Measurements from ENCODE around the gene ENO4. TPM values are rescaled to one million over a fixed set of nuclear protein-coding genes. Genes with fewer than 3 reads are reported as not detected.

ENO4 gene
- total RNA-seq, 2 donors from 2014 or later = not detected

DNA sequence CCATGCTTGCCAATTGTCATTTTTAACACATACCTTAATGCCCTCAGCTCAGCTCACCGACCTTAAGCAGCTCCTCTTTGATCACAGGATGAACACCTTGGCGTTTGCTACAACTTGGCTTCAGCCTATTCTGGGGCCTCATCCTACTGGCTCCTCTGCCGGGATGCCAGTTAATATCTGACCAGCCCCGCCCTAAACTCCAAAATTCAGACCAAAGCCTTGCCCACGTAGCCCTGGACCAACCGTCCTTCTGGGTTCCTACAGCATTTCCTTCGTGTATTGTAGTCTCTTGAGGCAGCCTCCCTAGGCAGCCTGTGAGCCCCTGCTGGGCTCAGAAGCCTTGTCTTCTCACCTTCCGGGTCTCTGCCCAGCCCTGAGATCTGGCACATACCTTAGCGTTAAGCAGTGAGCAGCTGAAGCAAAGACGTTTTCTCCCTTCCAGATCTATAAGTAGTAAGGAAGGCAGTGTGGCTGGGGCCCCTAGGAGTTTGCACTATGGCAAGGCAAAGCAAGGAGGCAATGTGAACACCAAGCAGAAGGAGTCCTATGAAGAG, 836 bp downstream of the ENO4 start:
- TF ChIP-seq, protein P1, sequence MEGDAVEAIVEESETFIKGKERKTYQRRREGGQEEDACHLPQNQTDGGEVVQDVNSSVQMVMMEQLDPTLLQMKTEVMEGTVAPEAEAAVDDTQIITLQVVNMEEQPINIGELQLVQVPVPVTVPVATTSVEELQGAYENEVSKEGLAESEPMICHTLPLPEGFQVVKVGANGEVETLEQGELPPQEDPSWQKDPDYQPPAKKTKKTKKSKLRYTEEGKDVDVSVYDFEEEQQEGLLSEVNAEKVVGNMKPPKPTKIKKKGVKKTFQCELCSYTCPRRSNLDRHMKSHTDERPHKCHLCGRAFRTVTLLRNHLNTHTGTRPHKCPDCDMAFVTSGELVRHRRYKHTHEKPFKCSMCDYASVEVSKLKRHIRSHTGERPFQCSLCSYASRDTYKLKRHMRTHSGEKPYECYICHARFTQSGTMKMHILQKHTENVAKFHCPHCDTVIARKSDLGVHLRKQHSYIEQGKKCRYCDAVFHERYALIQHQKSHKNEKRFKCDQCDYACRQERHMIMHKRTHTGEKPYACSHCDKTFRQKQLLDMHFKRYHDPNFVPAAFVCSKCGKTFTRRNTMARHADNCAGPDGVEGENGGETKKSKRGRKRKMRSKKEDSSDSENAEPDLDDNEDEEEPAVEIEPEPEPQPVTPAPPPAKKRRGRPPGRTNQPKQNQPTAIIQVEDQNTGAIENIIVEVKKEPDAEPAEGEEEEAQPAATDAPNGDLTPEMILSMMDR (IDR thresholded peaks at IDR 0.05) = no peak
- Histone ChIP-seq H3K4me3 (peak overlapping the region; percentile 66), H3K9me3 (no peaks in the 10 kb centered on the region), H3K27me3 (no peaks in the 10 kb centered on the region), H3K9ac (ENCODE audit: low read depth in 2 of 2, low read length in 2 of 2) (peak overlapping the region; percentile 47 to 80), H3K27ac (peak overlapping the region; percentile 28), H3K36me3 (no peaks in the 10 kb centered on the region), H3K4me1 (no peaks in the 10 kb centered on the region)
- intact Hi-C loops (cut with DNase I) = no loop called here
- no peak for DNase-seq

DNA sequence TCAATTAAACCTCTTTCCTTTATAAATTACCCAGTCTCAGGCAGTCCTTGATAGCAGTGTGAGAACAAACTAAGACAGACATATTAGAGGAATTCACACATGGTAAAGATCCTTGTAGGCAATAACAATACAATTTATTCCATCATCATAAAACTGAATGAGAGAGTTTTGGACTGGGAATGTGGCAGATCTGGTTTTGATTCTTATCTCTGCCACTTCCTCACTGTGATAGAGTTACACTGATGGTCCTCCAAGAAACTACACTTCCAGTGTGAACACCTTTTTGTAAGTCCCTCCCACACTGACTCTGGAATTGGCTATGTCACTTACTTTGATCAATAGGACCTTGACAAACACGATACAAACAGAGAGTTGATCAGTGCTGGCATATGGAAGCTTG, 2.9 kb downstream of the ENO4 start:
- H3K27me3 ChIP-seq = no peaks in the 10 kb centered on the region
- TF ChIP-seq, protein P1 (IDR thresholded peaks at IDR 0.05) = no peak

DNA sequence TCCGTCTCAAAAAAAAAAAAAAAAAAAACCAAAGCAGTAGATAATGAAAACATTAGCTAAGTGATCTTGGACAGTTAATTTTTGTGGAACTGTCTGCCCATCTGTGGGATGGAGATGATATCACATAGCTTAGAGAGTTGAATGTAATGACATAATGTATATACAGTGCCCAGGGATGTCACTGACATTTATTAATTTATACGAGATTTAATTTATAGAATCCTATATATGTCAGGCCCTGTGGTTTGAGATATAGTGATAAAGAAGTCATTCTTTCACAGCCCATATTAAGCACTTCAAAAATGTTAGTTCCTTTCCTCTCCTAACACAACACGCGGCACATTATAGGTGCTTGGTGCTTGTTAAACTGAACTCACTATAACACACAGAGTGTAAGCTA, 4.0 kb downstream of the ENO4 start:
- H3K9ac ChIP-seq (ENCODE audit: low read depth in 2 of 2, low read length in 2 of 2) = no peak overlapping the region
- intact Hi-C loops (cut with DNase I) = no loop called here
- H3K9me3 ChIP-seq = no peaks in the 10 kb centered on the region
- H3K27me3 ChIP-seq = no peaks in the 10 kb centered on the region
- no peaks in the 10 kb centered on the region for H3K4me1 ChIP-seq
- no peak overlapping the region for H3K27ac ChIP-seq
- TF ChIP-seq, protein P1 (IDR thresholded peaks at IDR 0.05) = no peak
- no peak for DNase-seq
- no peaks in the 10 kb centered on the region for H3K36me3 ChIP-seq
- no peak overlapping the region for H3K4me3 ChIP-seq

More for the DNA sequence above, 2.9 kb downstream of the ENO4 start:
- Histone ChIP-seq H3K9me3 (no peaks in the 10 kb centered on the region), H3K36me3 (no peaks in the 10 kb centered on the region), H3K27ac (no peak overlapping the region), H3K4me3 (no peak overlapping the region), H3K4me1 (no peaks in the 10 kb centered on the region), H3K9ac (ENCODE audit: low read depth in 2 of 2, low read length in 2 of 2) (no peak overlapping the region)
- intact Hi-C loops (cut with DNase I) = no loop called here
- DNase-seq = no peak

DNA sequence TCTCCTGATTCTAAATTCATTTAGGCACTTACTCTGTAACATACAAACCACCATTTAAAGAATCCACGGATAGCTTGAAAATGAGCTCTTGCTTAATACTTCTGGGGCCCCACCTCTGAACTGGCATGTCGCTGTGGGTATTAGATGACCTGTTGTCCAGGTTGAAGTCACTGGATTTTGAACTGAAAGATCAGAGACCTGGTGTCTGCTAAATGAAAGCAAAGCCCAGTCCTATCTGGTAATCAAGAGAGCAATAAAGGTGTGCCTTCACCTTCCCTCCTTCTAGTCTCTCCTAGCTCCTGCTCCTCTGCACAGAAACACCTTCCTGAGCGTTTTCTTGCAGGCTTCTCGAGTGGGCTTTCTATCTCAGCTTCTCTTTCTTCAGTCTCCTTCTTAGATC, 4.4 kb downstream of the ENO4 start:
- H3K27ac ChIP-seq = no peak overlapping the region
- TF ChIP-seq, protein P1 (IDR thresholded peaks at IDR 0.05) = no peak
- intact Hi-C loops (cut with DNase I) = no loop called here
- no peaks in the 10 kb centered on the region for H3K27me3 ChIP-seq
- H3K36me3 ChIP-seq = no peaks in the 10 kb centered on the region
- no peak overlapping the region for H3K4me3 ChIP-seq
- H3K9ac ChIP-seq (ENCODE audit: low read depth in 2 of 2, low read length in 2 of 2) = no peak overlapping the region
- DNase-seq = no peak
- no peaks in the 10 kb centered on the region for H3K4me1 ChIP-seq
- no peaks in the 10 kb centered on the region for H3K9me3 ChIP-seq

DNA sequence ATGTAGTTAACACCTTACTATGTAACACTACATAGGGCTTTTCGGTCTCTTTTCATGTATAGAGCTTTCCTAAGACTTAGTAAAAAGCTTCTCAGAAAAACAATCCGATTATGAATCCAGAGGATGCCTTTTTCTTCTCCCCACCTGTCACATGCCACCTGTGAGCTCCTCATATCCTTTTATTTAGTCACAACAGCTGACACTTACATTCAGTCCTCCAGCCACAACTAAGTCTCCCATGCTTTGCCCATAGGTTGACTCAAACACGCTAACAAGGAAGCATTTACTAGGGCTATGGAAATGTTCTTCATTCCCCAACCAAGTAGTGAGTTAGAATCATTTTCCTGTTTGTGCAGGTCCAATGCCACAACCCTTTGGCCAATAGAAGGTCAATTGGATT, 7.9 kb downstream of the ENO4 start:
- H3K9ac ChIP-seq (ENCODE audit: low read depth in 2 of 2, low read length in 2 of 2) = no peak overlapping the region
- no peak overlapping the region for H3K4me3 ChIP-seq
- H3K27me3 ChIP-seq = no peaks in the 10 kb centered on the region
- intact Hi-C loops (cut with DNase I) = no loop called here
- TF ChIP-seq, protein P1 (IDR thresholded peaks at IDR 0.05) = no peak
- H3K4me1 ChIP-seq = no peaks in the 10 kb centered on the region
- no peak overlapping the region for H3K27ac ChIP-seq
- H3K9me3 ChIP-seq = no peaks in the 10 kb centered on the region
- DNase-seq = no peak
- no peaks in the 10 kb centered on the region for H3K36me3 ChIP-seq

All from colonic mucosa (tissue), 4 donors.